CD1c-positive myeloid dendritic cell (primary cell): Measurements from ENCODE around the gene KCNH1.

Source experiments
- DNase-seq: peaks from one replicate; pipeline ENCODE4 v3.0.0-alpha.2; 2016; ENCODE audit errors: extremely low spot score

KCNH1 gene

DNA sequence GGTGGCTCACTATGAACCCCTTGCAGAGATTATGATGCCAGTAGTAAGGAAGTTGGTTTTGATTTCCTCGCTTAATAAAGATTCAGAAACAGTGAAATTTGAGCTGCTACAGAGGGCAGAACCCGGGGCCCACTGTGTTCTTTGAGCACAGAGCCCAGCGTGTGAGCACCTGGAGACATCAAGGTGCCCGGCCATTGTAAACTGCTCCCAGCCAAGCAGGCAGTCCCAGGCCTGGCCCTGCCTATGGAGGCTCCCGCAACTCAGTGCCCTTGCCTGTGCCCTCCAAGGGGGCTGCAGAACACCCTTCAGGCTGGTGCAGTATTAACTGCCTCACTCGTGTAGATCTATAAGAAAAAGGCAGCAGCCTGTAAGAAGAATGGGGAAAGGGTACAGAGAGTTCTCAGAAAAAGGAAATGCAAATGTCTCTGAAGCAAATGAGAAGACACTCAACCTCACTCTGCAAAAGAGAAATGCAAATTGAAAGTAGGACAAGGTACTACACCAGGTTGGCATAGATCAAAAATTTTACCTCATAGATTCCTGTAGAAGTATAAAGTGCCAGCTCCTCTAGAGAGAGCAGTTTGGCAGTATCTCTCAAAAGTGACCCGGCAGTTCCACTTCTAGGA is 481.5 kb downstream of the KCNH1 start:
- no peak for DNase-seq

DNA sequence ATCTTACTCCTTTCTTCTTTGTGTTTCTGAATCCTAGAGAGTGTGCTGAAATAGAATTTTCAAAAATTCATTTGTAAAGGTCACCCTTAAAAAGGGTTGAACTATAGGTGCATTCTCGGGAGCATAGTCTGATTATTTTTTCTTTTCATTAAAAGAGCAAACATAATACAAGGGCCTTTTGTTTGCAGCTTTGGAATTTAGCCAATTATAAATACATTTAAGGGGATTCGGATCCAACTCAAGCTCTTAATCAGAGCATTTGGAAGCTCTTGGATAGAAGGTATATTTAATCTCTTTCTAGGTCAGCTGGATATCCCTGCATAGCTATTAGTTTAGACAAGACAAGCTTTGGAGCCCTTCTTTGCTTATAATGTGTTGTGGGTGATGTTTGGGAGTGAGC is 483.5 kb downstream of the KCNH1 start:
- no peak for DNase-seq

DNA sequence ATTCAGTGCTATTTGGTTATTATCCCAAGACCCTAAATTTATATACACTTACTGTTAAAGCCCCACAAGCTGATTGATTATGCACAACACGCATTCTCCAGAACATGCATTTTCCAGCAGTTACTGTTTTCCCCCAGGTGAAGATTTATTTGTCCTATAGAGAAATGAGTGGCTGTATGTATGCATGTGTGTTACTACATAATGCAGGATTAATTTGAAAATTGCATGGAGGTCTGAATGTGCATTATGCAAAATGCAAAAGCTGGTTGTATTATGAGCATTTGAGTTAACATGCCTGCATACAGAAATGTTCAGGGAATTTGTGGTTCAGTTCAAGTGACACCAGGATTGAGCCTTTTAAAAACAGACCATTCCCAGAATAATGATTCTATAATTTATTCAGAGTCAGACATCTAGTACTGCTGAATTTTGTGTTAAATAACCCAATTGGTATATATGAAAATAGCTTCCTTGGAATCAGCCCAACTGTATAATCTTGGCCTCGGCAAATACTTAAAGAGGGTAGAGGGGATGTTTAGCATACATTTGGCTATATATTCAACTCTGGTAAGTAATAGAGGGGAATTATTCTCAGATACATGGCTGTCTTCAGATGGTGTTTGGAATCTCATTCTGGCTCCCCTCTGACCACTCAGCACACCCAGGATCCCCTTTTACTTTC is 485.2 kb downstream of the KCNH1 start:
- DNase-seq, result no peak

DNA sequence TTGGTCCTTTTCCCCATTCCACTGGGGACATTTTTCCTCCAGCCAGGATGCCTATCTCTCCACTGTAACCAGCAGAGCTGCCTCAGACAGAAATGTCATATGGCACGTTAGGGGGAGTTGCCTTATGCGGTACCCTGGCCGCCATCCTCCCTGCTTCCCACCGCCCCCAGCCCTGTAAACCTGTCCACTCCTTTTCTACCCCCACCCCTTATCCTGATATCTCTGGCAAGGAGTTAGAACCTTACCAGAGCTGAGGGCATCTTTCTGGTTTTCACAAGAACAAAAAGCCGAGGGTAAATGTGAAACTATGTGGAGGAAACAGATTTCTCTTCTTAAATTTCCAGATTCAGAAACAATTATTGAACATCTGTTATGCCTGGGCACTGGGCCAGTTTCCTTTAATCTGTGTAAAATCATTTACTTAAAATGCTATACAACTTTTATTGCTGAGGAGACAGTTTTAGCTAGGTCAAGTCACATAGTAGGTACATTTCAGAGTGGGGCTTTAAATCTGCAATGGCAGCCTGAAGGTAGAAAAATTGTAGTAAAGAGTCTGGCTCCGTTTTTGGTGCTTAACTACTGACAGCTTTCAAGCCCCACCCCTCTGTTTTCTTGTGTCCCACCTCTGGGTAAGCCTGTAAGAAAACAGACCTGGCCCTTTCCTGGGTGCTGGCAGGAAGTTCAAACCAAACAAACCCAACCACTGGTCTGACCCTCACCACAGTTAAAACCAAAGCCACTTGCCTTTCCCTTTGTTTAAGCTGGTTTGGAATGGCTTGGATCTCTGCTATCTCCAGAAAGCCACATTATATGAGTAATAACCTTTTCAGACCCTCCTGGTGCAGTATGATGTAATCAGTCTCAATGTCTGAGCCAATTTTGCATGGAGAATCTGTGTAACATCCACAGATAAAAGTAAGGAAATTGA is 486.3 kb downstream of the KCNH1 start:
- no peak for DNase-seq

GRCh38 chr1:210646258-210646616 is 487.7 kb downstream of the KCNH1 start:
- no peak for DNase-seq

DNA sequence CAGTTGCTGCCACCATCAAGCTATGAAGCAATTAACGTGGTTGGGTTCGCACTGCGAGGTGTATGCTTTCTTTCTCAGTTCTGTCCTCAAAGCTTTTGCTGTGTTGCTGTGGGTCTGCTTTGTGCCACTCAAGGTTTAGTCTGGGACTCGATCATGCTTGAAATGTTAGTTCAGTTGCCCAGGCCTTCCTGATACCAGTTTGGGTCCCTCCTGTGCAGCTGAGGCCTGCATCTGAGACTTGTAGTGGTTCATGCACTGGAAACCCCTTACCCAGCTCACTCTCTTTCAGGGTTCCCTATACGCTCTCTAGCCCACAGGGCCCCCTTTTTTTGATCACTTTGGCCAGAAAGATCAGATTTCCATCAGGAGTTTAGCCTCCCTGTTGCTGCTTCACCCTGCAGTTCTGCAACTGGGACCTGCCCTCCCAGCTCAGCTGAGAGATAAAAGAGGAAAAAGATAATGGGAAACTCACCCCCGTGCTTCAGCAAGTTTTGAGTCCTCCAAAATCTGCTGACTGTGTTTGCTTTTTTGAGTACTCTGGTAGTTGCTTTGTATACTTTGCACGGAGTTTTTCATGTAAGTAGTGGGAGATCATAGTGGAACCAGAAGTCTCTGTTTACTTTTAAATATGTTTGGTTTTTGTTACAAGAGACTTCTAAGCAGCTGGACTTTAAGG is 488.2 kb downstream of the KCNH1 start:
- DNase-seq, result no peak

- no peak for DNase-seq
These were observed 492.4 kb downstream of the KCNH1 start for GRCh38 chr1:210641582-210641981.

GRCh38 chr1:210635108-210635507 is 498.8 kb downstream of the KCNH1 start:
- DNase-seq, result no peak

GRCh38 chr1:210633636-210634035 is 500.3 kb downstream of the KCNH1 start:
- no peak for DNase-seq

DNA sequence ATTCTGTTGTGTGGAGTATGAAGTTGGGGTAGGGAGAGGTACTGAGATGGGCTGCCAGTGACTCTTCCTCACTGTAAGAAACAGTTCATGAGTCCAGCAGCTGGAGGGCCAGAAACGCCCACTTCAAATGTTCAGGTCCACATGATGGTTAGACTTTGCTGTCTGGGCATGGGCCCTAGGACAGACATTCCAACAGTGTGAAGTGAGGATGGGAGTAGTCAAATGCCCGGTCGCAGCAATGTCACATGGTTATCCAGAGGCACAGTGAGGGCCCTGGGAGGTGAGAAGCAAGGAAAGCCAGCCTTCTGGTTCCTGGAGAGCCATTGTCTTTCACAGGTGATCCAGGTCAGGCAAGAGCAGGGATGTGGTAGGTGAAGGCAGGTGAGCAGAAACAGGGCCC is 500.8 kb downstream of the KCNH1 start:
- no peak for DNase-seq

- DNase-seq, result no peak
These were observed 502.5 kb downstream of the KCNH1 start for GRCh38 chr1:210631399-210631798.

DNA sequence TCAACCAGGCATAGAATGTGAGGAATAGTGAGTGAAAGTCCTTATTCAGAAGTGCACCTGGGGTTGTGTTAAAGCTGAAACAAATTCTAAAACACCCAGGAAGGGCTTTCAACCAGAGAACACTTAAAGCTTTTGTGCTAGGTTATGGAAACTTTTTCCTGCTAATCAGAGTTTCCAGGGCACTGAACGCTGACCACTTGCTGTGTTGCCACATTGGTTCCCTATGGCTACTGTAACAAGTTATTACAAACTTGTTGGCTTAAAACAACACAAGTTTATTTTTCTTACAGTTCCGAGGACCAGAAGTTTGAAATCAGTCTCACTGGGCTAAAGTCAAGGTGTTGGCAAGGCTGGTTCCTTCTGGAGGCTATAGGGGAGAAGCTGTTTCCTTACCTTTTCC is 504.7 kb downstream of the KCNH1 start:
- no peak for DNase-seq

GRCh38 chr1:210627755-210628154 is 506.2 kb downstream of the KCNH1 start:
- DNase-seq, result no peak
